Cardiac muscle cell (in vitro differentiated cells and primary cell): Measurements from ENCODE around the gene IFIT1B. TPM values are rescaled to one million over a fixed set of nuclear protein-coding genes. Genes with fewer than 3 reads are reported as not detected.
A peak's percentile ranks its signal among the peaks of the same experiment; 100 is the strongest.
"Not testable (repeated sequence)": the region's sequence is repeated elsewhere in the genome, so short reads cannot be mapped to it uniquely, and the experiment has no call there.

ENCODE experiments used
- DNase-seq, 2 donors: peaks; one replicate each; pipeline versions ENCODE4 v3.0.0 to v3.0.0-alpha.2; 2010 to 2017; ENCODE audit warnings: low read depth in 1 of 2, low spot score in 1 of 2
- H3K27ac ChIP-seq: fragments of 200-600 bp; sonication (generic); 2 replicates; pipeline ENCODE4 v1.5.1; 2016
- H3K27me3 ChIP-seq: fragments of 200-600 bp; sonication (generic); 2 replicates; pipeline ENCODE4 v1.6.0; 2016; ENCODE audit warnings: control low read depth
- H3K36me3 ChIP-seq: fragments of 200-600 bp; sonication (generic); 2 replicates; pipeline ENCODE4 v1.5.1; 2016; ENCODE audit warnings: control low read depth
- H3K4me1 ChIP-seq: fragments of 200-600 bp; sonication (generic); 2 replicates; pipeline ENCODE4 v1.8.1; 2017; ENCODE audit warnings: low read depth, mild to moderate bottlenecking, mixed run types
- H3K4me3 ChIP-seq: fragments of 200-600 bp; sonication (generic); 2 replicates; pipeline ENCODE4 v1.5.1; 2016; ENCODE audit warnings: mild to moderate bottlenecking
- H3K9me3 ChIP-seq: fragments of 200-600 bp; sonication (generic); 2 replicates; pipeline ENCODE4 v1.5.1; 2017; ENCODE audit warnings: low read depth, mild to moderate bottlenecking, control low read depth
- CTCF ChIP-seq: IDR thresholded peaks from 2 replicates; pipeline ENCODE4 v1.5.1; 2012; ENCODE audit warnings: low read depth, mild to moderate bottlenecking, low read length
- polyA plus RNA-seq: library from polyadenylated mRNA; unstranded; fragments of >200 nt; fragmentation: Nextera tagmentation; extraction: Ambion mirVana; gene quantifications from 2 replicates; pipeline ENCODE4 v1.2.1, GENCODE V29; 2016
- total RNA-seq: library from RNA; depleted of rRNA; stranded (reverse); fragments of >200 nt; gene quantifications from 2 replicates; pipeline ENCODE4 v1.2.3, GENCODE V29; 2016

The IFIT1B gene
- total and polyA plus RNA-seq, 2 experiments from 2014 or later, result 0.99 TPM; not detected in 1

- Histone ChIP-seq H3K27ac (no peak overlapping the region), H3K9me3 (no peaks in the 10 kb centered on the region), H3K36me3 (no peaks in the 10 kb centered on the region), H3K4me3 (no peak overlapping the region), H3K27me3 (no peaks in the 10 kb centered on the region), H3K4me1 (peaks cover 20% of the 10 kb centered on the region)
- DNase-seq, result peak in 1 of 2 donors; percentile 62
- TF ChIP-seq CTCF, result peak; percentile 42
These were observed 11.4 kb downstream of the IFIT1B start for GRCh38 chr10:89389254-89389653.

GRCh38 chr10:89390476-89391225 lies 12.8 kb downstream of the IFIT1B start:
- Histone ChIP-seq H3K4me3 (no peak overlapping the region), H3K9me3 (no peaks in the 10 kb centered on the region), H3K27me3 (no peaks in the 10 kb centered on the region), H3K36me3 (no peaks in the 10 kb centered on the region), H3K4me1 (peaks cover 24% of the 10 kb centered on the region), H3K27ac (peak overlapping the region; percentile 76)
- DNase-seq, result peak in 1 of 2 donors; percentile 22
- TF ChIP-seq CTCF, result no peak

GRCh38 chr10:89391226-89391576 lies 13.3 kb downstream of the IFIT1B start:
- not testable (repeated sequence) for H3K9me3 ChIP-seq, DNase-seq, H3K27me3 ChIP-seq, H3K36me3 ChIP-seq, H3K4me3 ChIP-seq
- Histone ChIP-seq H3K4me1 (peaks cover 24% of the 10 kb centered on the region), H3K27ac (peak overlapping the region; percentile 90)

GRCh38 chr10:89391907-89392756 lies 14.3 kb downstream of the IFIT1B start, which contains the start of gene IFIT1:
TSS of gene IFIT1 (plus strand) at chr10:89392623. CDS start at chr10:89392713, 90 bp downstream.
- H3K4me1 ChIP-seq, result peaks cover 24% of the 10 kb centered on the region
- H3K9me3 ChIP-seq, result no peaks in the 10 kb centered on the region
- peak within 1 kb of the TSS; percentile 90 for H3K27ac ChIP-seq
- peak within 1 kb of the TSS; percentile 33 for H3K4me3 ChIP-seq
- DNase-seq, result peak; percentile 86 to 92
- TF ChIP-seq CTCF, result no peak
- H3K36me3 ChIP-seq, result no peaks in the 10 kb centered on the region
- H3K27me3 ChIP-seq, result no peaks in the 10 kb centered on the region

GRCh38 chr10:89392974-89393373 lies 15.1 kb downstream of the IFIT1B start:
- peak overlapping the region; percentile 90 for H3K27ac ChIP-seq
- no peaks in the 10 kb centered on the region for H3K27me3 ChIP-seq
- peak; percentile 38 to 90 for DNase-seq
- H3K4me3 ChIP-seq, result peak overlapping the region; percentile 33
- peaks cover 24% of the 10 kb centered on the region for H3K4me1 ChIP-seq
- no peaks in the 10 kb centered on the region for H3K36me3 ChIP-seq
- TF ChIP-seq CTCF, result no peak
- no peaks in the 10 kb centered on the region for H3K9me3 ChIP-seq

GRCh38 chr10:89393898-89394297 lies 16.0 kb downstream of the IFIT1B start:
- TF ChIP-seq CTCF, result no peak
- Histone ChIP-seq H3K36me3 (no peaks in the 10 kb centered on the region), H3K9me3 (no peaks in the 10 kb centered on the region), H3K4me3 (peak overlapping the region; percentile 5), H3K27me3 (no peaks in the 10 kb centered on the region), H3K4me1 (peaks cover 24% of the 10 kb centered on the region), H3K27ac (peak overlapping the region; percentile 90)
- DNase-seq, result no peak
